HL-60/S4 treated with phorbol 12-myristate 13-acetate at 8.2 ng/mL for 4 days and 3 days (cell line): ENCODE results near the gene ITGA11.
"Not testable (repeated sequence)": the region's sequence is repeated elsewhere in the genome, so short reads cannot be mapped to it uniquely, and the experiment has no call there.

ENCODE experiments used
- in situ Hi-C: fragments of 300-500 bp; cut with MboI; formaldehyde crosslinking; loops from 2 replicates; pipeline ENCODE4 v1.15.0; 2022; ENCODE audit warnings: low sequenced_read_pairs

ITGA11 gene

GRCh38 chr15:68399096-68400065 lies 32.6 kb downstream of the ITGA11 start:
- in situ Hi-C loops = no loop called here

- in situ Hi-C loops = not testable (repeated sequence)
These were observed 34.0 kb downstream of the ITGA11 start for GRCh38 chr15:68397999-68398398.

- in situ Hi-C loops = no loop called here
These were observed 35.9 kb downstream of the ITGA11 start for GRCh38 chr15:68396068-68396467.

- in situ Hi-C loops = no loop called here
These were observed 40.8 kb downstream of the ITGA11 start for GRCh38 chr15:68391121-68391520.

- in situ Hi-C loops = no loop called here
These were observed 41.8 kb downstream of the ITGA11 start for GRCh38 chr15:68389936-68390817.

GRCh38 chr15:68389041-68389930 lies 42.7 kb downstream of the ITGA11 start:
- in situ Hi-C loops = no loop called here

- in situ Hi-C loops = no loop called here
These were observed 44.4 kb downstream of the ITGA11 start for GRCh38 chr15:68387381-68388143.

- in situ Hi-C loops = no loop called here
These were observed 45.2 kb downstream of the ITGA11 start for GRCh38 chr15:68386587-68387288.

- in situ Hi-C loops = no loop called here
These were observed 46.0 kb downstream of the ITGA11 start for GRCh38 chr15:68385671-68386586.

GRCh38 chr15:68385240-68385561 lies 46.8 kb downstream of the ITGA11 start:
- in situ Hi-C loops = no loop called here

GRCh38 chr15:68384451-68385239 lies 47.3 kb downstream of the ITGA11 start:
- in situ Hi-C loops = no loop called here

- in situ Hi-C loops = no loop called here
These were observed 48.5 kb downstream of the ITGA11 start for GRCh38 chr15:68383161-68384074.

GRCh38 chr15:68382286-68383007 lies 49.5 kb downstream of the ITGA11 start:
- in situ Hi-C loops = no loop called here

GRCh38 chr15:68380456-68380855 lies 51.5 kb downstream of the ITGA11 start:
- in situ Hi-C loops = no loop called here

GRCh38 chr15:68379759-68380290 lies 52.1 kb downstream of the ITGA11 start:
- in situ Hi-C loops = no loop called here
